Umbilical cord (tissue), 2 donors: ENCODE measurements around the gene NAP1L4. TPM values are rescaled to one million over a fixed set of nuclear protein-coding genes. Genes with fewer than 3 reads are reported as not detected.
"Not testable (repeated sequence)": the region's sequence is repeated elsewhere in the genome, so short reads cannot be mapped to it uniquely, and the experiment has no call there.

Experiments
- DNase-seq: peaks from one replicate; pipeline ENCODE4 v3.0.0-alpha.2; 2015; ENCODE audit warnings: low spot score
- total RNA-seq: library from RNA; depleted of rRNA; stranded (reverse); fragments of >200 nt; gene quantifications from one replicate; pipeline ENCODE4 v1.2.3, GENCODE V29; 2014; ENCODE audit warnings: low replicate concordance; ENCODE audit not compliant: insufficient read depth

Gene NAP1L4
- total RNA-seq, 1 donor from 2014 or later, result 91.0 TPM

GRCh38 chr11:2937641-2938457 lies 54.3 kb downstream of the NAP1L4 start:
- not testable (repeated sequence) for DNase-seq

DNA sequence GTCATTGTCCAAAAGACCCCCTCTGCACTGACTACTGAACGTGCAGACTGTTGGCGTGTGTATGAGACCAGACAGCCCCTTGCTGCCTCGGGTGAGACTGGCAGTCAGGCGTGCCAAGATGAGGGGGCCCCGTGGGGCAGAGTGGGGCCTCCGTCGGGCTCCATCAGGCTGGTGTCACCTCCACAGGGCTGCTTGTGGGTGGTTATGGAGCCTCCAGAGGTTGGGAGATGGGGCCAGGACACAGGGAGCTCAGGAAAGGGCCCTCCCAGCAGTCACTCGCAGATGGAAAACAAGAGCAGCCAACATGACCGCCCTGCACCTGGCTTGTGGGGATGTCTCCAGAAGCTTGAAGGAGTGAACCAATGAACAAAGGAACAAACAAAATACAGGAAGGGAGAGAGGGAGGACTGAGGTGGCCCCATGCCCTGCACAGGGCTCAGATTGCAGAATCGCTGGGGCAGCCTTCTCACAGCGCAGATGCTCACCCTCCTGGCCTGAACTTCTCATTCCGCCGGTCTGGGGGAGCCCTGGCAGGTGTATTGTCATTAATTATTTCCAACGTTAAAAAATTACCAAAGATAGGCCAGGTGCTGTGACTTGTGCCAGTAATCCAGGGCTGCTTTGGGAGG lies 57.4 kb downstream of the NAP1L4 start:
- no peak for DNase-seq

GRCh38 chr11:2934021-2934550 lies 58.0 kb downstream of the NAP1L4 start:
- DNase-seq, result no peak

GRCh38 chr11:2933375-2934020 lies 58.6 kb downstream of the NAP1L4 start:
- peak; percentile 35 for DNase-seq

DNA sequence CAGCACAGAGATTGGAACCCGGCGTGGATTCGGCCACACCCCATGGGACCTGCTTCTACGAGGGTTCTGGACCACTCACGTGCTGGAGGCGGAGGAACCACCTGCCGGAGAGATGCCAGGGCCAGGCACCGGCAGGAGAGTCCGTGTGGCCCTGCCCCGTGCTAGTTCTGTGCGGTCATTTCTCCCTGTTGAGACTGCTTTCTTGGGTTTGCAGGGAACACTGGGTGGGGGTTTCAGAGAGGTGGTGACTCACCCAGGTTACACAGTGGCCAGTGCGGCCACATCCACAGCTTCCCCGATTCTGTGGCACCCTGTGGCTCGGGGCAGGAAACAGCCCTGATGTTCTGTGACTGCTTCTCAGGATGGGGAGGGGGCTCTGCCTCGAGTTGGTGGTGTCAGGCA lies 59.3 kb downstream of the NAP1L4 start:
- no peak for DNase-seq

DNA sequence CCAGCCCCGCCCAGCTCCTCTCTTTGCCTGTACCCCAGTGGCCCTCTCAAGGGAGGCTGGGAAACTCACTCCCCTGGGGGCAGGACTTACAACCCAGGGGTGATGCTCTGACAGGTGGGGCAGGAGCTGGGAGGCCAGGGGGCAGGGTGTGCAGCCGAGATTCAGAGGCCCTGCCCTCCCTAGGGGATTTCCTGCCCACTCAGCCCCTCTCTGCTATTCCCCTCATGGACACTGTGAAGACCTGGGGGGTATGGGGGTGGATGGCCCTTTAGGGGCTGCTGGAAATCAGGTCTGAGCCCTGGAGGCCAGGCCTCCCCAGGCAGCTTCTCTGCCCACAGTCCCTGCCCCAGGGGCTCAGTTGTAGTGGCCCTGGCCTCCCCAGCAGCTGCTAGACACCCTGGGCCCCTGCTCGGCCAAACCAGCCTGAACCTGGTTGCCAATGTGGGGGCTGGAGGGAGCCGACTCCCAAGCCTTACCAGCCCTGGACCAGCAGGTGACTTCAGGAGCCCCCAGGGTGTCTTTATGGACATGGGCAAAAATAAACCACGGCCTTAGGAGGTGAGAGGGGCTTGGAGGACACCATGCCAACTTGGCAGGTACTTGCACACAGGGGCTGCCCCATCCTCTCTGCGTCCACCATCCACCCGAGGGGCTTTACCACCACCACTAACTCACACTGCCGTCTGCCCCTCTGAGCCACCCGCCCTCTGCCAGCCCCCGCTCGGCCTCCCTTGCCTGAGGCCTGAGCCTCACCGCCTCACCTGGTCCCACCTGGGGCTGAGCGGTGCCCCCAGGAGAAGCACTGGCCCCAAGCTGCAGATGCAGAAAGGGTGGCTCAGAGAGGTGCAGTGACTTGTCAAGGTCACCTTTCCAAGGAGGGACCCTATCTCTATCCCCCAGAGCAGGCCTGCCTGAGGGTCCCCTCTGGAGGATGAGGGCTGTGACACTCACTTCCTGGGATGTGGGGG lies 60.1 kb downstream of the NAP1L4 start:
- DNase-seq, result no peak

GRCh38 chr11:2931420-2931746 lies 60.7 kb downstream of the NAP1L4 start:
- no peak for DNase-seq

GRCh38 chr11:2930704-2931419 lies 61.3 kb downstream of the NAP1L4 start:
- DNase-seq, result no peak

- DNase-seq, result no peak
Observed at GRCh38 chr11:2929950-2930703, 62.0 kb downstream of the NAP1L4 start.

DNA sequence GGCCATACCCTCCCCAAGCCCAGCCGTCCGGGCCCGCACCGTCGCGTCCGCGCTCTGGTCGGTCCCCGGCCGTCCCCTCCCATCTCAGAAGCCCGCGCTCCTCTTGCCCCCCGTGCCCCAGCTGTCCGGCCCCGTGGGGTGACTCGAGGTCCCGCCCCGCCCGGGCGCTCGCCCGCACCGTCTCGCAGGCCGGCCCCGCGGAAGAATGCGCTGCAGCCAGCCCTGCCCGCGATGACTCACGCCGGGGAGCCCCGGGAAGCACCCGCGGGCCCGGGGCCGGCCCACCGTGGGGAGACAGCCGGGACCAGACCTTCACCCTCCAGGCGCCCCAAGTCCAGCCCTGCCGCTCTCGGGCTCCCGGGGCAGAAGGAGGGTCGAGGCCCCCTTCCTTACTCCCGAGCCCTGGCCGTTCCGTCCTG lies 62.6 kb downstream of the NAP1L4 start:
- peak; percentile 43 for DNase-seq

DNA sequence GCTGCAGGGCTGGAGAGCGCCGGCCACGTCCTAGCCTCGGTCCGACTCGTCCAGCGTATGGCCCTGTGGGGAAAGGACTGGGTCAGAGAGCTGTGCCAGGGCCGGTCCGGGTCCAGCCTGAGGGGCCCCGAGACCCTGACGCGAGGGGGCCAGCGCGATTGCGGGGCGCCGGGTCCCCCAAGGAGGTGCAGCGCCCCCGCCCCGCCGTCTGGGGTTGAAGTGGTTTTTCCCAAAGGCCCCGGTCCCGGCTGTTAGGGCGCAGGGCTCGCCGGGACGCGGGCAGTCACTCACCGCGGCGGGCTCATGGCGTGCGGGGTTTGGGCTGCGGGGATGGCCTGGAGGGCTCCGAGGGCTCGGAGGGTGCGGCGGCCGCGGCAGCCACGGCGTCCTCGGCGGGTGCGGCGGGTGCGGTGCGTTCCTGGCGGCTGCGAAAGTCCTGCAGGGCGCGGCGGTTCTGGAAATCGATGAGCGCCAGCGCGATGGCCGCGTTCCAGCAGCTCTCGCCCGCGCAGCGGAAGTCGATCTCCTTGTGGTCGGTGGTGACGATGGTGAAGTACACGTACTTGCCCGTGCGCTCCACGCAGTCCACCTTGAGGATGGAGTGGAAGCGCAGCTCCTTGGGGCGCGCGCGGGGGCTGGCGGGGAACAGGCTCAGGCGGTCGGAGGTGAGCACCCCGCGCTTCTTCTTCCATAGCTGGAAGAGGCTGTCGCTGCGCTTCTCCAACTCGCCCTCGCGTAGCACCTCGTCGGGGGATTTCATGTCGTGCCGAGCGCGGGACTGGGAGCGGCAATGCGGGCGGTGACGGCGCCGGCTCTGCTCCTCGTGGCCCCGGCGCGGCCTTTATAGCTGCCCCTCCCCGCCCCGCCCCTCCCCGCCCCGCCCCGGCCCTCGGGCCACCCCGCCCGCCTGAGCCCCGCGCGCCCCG lies 63.3 kb downstream of the NAP1L4 start, which contains the start of gene PHLDA2:
Gene PHLDA2, minus strand, starts transcription at position 816 of the 926 bp plus-strand sequence. Its CDS starts 56 bp downstream, at position 760.
- no peak for DNase-seq

GRCh38 chr11:2927851-2928604 lies 64.1 kb downstream of the NAP1L4 start:
- no peak for DNase-seq

DNA sequence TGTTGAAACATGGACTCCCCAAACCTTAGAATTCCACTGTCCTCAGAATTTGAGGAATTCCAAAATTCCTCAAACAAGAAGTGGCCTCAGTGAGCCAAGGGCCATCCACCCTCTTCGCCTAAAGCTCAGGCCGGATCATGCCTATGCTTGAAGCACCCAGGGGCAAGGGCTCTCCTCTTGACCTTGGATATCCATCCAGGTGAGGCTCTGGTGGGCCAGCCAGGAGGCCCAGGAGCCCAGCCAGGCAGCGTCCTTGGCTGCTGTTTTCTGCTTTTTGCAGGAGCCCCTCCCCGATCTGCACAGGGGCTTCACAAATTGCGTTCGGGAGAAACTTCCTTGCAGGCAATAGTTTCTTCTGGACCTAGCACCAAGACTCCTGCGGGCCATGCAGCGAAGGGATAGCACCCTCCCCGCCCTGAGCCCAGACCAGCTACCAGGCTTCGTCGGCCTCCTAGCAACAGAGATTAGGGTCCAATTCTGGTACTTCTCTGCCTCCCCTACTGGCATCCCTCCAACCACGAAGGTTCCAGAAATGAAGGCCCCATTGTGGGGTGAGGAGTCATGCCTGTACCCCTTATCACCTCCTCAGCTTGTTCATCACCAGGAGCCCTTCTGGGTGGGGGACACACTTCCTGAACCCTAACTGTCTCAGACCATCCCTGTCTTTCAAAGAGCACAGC lies 64.9 kb downstream of the NAP1L4 start:
- DNase-seq, result no peak

DNA sequence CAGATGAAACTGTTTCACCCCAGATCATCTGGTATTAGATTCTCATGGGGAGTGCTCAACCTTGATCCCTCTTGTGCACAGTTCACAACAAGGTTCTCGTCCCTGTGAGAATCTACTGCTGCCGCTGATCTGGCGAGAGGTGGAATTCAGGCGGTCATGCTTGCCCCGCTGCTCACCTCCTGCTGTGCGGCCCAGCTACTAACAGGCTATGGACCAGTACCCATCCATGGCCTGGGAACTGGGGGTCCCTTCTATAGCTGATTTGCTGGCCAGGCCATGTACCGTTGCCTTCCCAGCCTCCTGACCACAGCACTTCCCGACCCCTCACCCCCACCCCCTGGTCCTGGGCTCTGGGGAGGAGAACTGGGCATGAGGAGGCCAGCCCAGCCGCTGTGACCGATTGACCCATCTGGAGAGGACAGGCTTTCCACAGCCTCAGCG lies 65.5 kb downstream of the NAP1L4 start:
- no peak for DNase-seq

DNA sequence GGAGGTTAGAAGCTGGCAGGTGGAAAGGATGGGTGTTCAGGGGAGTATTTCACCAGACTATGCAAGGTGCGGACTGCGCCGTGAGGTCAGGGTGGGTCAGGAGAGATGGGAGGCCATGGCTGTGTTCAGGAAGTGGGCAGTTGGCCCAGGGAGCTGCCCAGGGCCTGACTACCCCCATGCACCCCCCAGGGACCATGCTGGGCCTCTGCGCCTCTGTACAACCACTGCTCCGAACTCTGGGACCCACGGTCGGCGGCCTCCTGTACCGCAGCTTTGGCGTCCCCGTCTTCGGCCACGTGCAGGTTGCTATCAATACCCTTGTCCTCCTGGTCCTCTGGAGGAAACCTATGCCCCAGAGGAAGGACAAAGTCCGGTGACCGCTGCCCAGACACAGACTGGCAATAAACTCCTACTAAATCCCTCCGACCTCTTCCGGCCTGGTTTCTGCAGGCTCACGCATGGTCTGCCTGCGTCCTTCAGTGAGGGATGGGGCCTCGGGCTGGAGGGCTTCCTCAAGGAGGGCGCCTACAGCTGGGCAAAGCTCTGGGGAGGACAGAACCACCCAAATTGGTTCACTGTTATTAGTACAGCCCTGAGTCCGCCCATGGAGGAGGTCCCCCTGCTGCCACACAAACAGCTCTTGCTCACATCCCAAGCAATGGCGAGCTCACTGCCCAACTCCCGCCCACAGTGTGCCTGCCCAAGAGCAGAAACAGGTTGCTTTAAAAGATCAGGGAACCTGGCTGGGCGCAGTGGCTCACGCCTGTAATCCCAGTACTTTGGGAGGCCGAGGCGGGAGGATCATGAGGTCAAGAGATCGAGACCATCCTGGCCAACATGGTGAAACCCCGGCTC lies 67.1 kb downstream of the NAP1L4 start:
- DNase-seq, result no peak

DNA sequence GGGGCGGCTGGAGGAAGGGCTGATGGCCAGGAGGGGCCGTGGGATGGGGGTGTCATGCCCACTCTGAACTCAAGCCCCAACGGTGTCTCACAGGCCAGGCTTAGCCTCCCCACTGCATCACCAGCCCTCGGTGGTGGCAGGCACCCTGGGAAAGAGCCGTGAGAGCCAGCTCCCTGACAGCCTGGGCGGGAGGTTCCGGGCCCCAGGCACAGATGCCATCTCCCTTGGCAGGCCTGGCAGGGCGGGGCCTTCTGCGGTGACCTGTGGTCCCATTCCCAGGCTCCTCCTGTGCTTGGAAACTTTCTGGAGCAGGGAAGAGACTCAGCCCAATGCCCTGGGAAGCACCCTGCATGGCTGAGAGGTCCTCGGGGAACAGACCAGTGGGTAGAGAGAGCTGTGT lies 67.7 kb downstream of the NAP1L4 start:
- DNase-seq, result no peak
